Measurements from ENCODE around the gene CLK3.

The CLK3 gene

GRCh38 chr15:74632601-74633000 lies 17.0 kb downstream of the CLK3 start:
- H3K4me3 ChIP-seq (replicated peaks; ENCODE audit: insufficient read depth, low read length) = no peak overlapping the region
- no peaks in the 10 kb centered on the region for H3K27me3 ChIP-seq (ENCODE audit: insufficient read depth, poor library complexity, severe bottlenecking)
- no peak for DNase-seq (ENCODE audit: low read depth in 1 of 2, low spot score in 1 of 2)
- TF ChIP-seq CTCF (IDR thresholded peaks at IDR 0.05; ENCODE audit: insufficient read depth, low read length) (no peak), SPI1 (IDR thresholded peaks at IDR 0.05; ENCODE audit: borderline replicate concordance, low read depth) (no peak), POLR2AphosphoS5 (IDR thresholded peaks at IDR 0.05; ENCODE audit: low read depth) (no peak), GABPA (IDR thresholded peaks at IDR 0.05; ENCODE audit: low read depth) (no peak), REST (IDR thresholded peaks at IDR 0.05; ENCODE audit: insufficient replicate concordance, low read depth) (no peak)
- H3K27ac ChIP-seq (replicated peaks) = no peak overlapping the region

- TF ChIP-seq CTCF (IDR thresholded peaks at IDR 0.05; ENCODE audit: insufficient read depth, low read length) (no peak), REST (IDR thresholded peaks at IDR 0.05; ENCODE audit: insufficient replicate concordance, low read depth) (no peak), GABPA (IDR thresholded peaks at IDR 0.05; ENCODE audit: low read depth) (no peak), SPI1 (IDR thresholded peaks at IDR 0.05; ENCODE audit: borderline replicate concordance, low read depth) (no peak), POLR2AphosphoS5 (IDR thresholded peaks at IDR 0.05; ENCODE audit: low read depth) (no peak)
- Histone ChIP-seq H3K27me3 (ENCODE audit: insufficient read depth, poor library complexity, severe bottlenecking) (no peaks in the 10 kb centered on the region), H3K27ac (replicated peaks) (no peak overlapping the region), H3K4me3 (replicated peaks; ENCODE audit: insufficient read depth, low read length) (no peak overlapping the region)
- DNase-seq (ENCODE audit: low read depth in 1 of 2, low spot score in 1 of 2) = no peak
These were observed 18.1 kb downstream of the CLK3 start for GRCh38 chr15:74633781-74634180.

- DNase-seq (ENCODE audit: low read depth in 1 of 2, low spot score in 1 of 2) = peak in 1 of 2 experiments; percentile 76
- Histone ChIP-seq H3K27ac (replicated peaks) (no peak overlapping the region), H3K27me3 (ENCODE audit: insufficient read depth, poor library complexity, severe bottlenecking) (no peaks in the 10 kb centered on the region), H3K4me3 (replicated peaks; ENCODE audit: insufficient read depth, low read length) (no peak overlapping the region)
- TF ChIP-seq CTCF (IDR thresholded peaks at IDR 0.05; ENCODE audit: insufficient read depth, low read length) = peak; percentile 92
- TF ChIP-seq POLR2AphosphoS5 (IDR thresholded peaks at IDR 0.05; ENCODE audit: low read depth) = no peak
- TF ChIP-seq GABPA (IDR thresholded peaks at IDR 0.05; ENCODE audit: low read depth) = no peak
- no peak for TF ChIP-seq REST (IDR thresholded peaks at IDR 0.05; ENCODE audit: insufficient replicate concordance, low read depth)
- no peak for TF ChIP-seq SPI1 (IDR thresholded peaks at IDR 0.05; ENCODE audit: borderline replicate concordance, low read depth)
These were observed 19.6 kb downstream of the CLK3 start for GRCh38 chr15:74635228-74635627.

Data from HL-60 (cell line).